NCI-H2107 treated with DMSO at 0.1 percent for 48 hours (cell line): ENCODE data around the gene GFI1.

Source experiments
- DNase-seq: peaks from one replicate; lab custom pipeline; 2025; ENCODE audit not compliant: unreplicated experiment; lab: John Stamatoyannopoulos, UW

The GFI1 gene

GRCh38 chr1:92488832-92489231, 2.1 kb upstream of the GFI1 start:
- no peak for DNase-seq

GRCh38 chr1:92488416-92488815, 1.7 kb upstream of the GFI1 start:
- no peak for DNase-seq

GRCh38 chr1:92487078-92487605, 417 bp upstream of the GFI1 start:
- DNase-seq = no peak

- DNase-seq = peak; percentile 63
Observed at GRCh38 chr1:92485381-92486250, 1.1 kb downstream of the GFI1 start.

GRCh38 chr1:92484472-92485380, 2.0 kb downstream of the GFI1 start:
- peak; percentile 51 for DNase-seq

- DNase-seq = peak; percentile 49
Observed at GRCh38 chr1:92483610-92484471, 2.9 kb downstream of the GFI1 start.

GRCh38 chr1:92482665-92483609, 3.8 kb downstream of the GFI1 start:
- DNase-seq = peak; percentile 42

- DNase-seq = no peak
Observed at GRCh38 chr1:92481971-92482664, 4.6 kb downstream of the GFI1 start.

GRCh38 chr1:92481599-92481925, 5.2 kb downstream of the GFI1 start:
- DNase-seq = no peak

GRCh38 chr1:92480813-92481598, 5.7 kb downstream of the GFI1 start:
- no peak for DNase-seq

- no peak for DNase-seq
Observed at GRCh38 chr1:92480200-92480812, 6.4 kb downstream of the GFI1 start.

GRCh38 chr1:92479587-92479986, 7.1 kb downstream of the GFI1 start:
- DNase-seq = no peak

- DNase-seq = no peak
Observed at GRCh38 chr1:92478393-92478792, 8.3 kb downstream of the GFI1 start.

GRCh38 chr1:92476071-92476631, 10.6 kb downstream of the GFI1 start:
- peak; percentile 95 for DNase-seq

- DNase-seq = no peak
Observed at GRCh38 chr1:92475029-92475428, 11.7 kb downstream of the GFI1 start.

- no peak for DNase-seq
Observed at GRCh38 chr1:92473781-92474495, 12.8 kb downstream of the GFI1 start.

- DNase-seq = no peak
Observed at GRCh38 chr1:92470216-92470615, 16.5 kb downstream of the GFI1 start.
